HepG2 (cell line): ENCODE data around the gene AGRP. TPM values are rescaled to one million over a fixed set of nuclear protein-coding genes. Genes with fewer than 3 reads are reported as not detected.
A peak's percentile ranks its signal among the peaks of the same experiment; 100 is the strongest.

Experiments
- ATRX ChIP-seq: sonication (generic); formaldehyde crosslinking; IDR thresholded peaks from 2 replicates; pipeline ENCODE4 v1.4.0; 2020; ENCODE audit warnings: missing genetic modification reagents, borderline replicate concordance
- CREM ChIP-seq, 2 experiments: sonication (generic) in 1 of 2; formaldehyde crosslinking in 1 of 2; IDR thresholded peaks; 2 replicates each; pipeline versions ENCODE4 v1.4.0 to v1.6.1; 2016 to 2020; ENCODE audit warnings: antibody characterized with exemption in 1 of 2, mild to moderate bottlenecking in 1 of 2, missing genetic modification reagents in 1 of 2
- EP300 ChIP-seq, 3 experiments: sonication (generic) in 1 of 3; formaldehyde crosslinking in 1 of 3; IDR thresholded peaks; 2 replicates each; pipeline versions ENCODE4 v1.5.1 to v1.6.1; 2011 to 2020; ENCODE audit warnings: low read depth in 2 of 3, low read length in 2 of 3, borderline replicate concordance in 1 of 3, improper control_type of control experiment in 1 of 3, mild to moderate bottlenecking in 1 of 3, missing genetic modification reagents in 1 of 3, moderate library complexity in 1 of 3
- ETV6 ChIP-seq: sonication (generic); formaldehyde crosslinking; conservative IDR thresholded peaks from 2 replicates; pipeline ENCODE4 v1.4.0; 2020; ENCODE audit warnings: missing genetic modification reagents
- GATA4 ChIP-seq: sonication (generic); IDR thresholded peaks from 2 replicates; pipeline ENCODE4 v1.6.1; 2016; ENCODE audit warnings: antibody characterized with exemption, low read depth, borderline replicate concordance
- GMEB2 ChIP-seq: IDR thresholded peaks from 2 replicates; pipeline ENCODE4 v1.6.1; 2016; ENCODE audit warnings: missing biosample characterization, missing genetic modification reagents, low read depth
- ISX ChIP-seq: sonication (generic); formaldehyde crosslinking; conservative IDR thresholded peaks from 2 replicates; pipeline ENCODE4 v1.5.0; 2020; ENCODE audit warnings: missing genetic modification reagents
- KLF9 ChIP-seq: IDR thresholded peaks from 2 replicates; pipeline ENCODE4 v1.6.1; 2016; ENCODE audit warnings: low read depth
- MIXL1 ChIP-seq: IDR thresholded peaks from 2 replicates; pipeline ENCODE4 v1.6.1; 2016
- MYPOP ChIP-seq: sonication (generic); formaldehyde crosslinking; IDR thresholded peaks from 2 replicates; pipeline ENCODE4 v1.8.1; 2023; ENCODE audit warnings: mild to moderate bottlenecking, moderate library complexity, missing genetic modification reagents
- NR3C1 ChIP-seq: sonication (generic); formaldehyde crosslinking; IDR thresholded peaks from 2 replicates; pipeline ENCODE4 v1.4.0; 2020; ENCODE audit warnings: missing genetic modification reagents
- PRPF4 ChIP-seq: fragments of 200-400 bp; formaldehyde crosslinking; IDR thresholded peaks from 2 replicates; pipeline ENCODE4 v1.6.1; 2016; ENCODE audit warnings: low read length, low read depth; ENCODE audit not compliant: poor library complexity, severe bottlenecking
- ZBED4 ChIP-seq: sonication (generic); formaldehyde crosslinking; IDR thresholded peaks from 2 replicates; pipeline ENCODE4 v1.4.0; 2020; ENCODE audit warnings: missing genetic modification reagents, borderline replicate concordance
- ZBTB34 ChIP-seq: sonication (generic); formaldehyde crosslinking; IDR thresholded peaks from 2 replicates; pipeline ENCODE4 v1.8.0; 2022; ENCODE audit warnings: mild to moderate bottlenecking, missing genetic modification reagents
- ZFP37 ChIP-seq: sonication (generic); formaldehyde crosslinking; IDR thresholded peaks from 2 replicates; pipeline ENCODE4 v1.4.0; 2020; ENCODE audit warnings: missing genetic modification reagents, borderline replicate concordance
- ZNF121 ChIP-seq: sonication (generic); formaldehyde crosslinking; IDR thresholded peaks from 2 replicates; pipeline ENCODE4 v1.5.0; 2020; ENCODE audit warnings: mild to moderate bottlenecking, missing genetic modification reagents
- ZNF138 ChIP-seq: sonication (generic); formaldehyde crosslinking; IDR thresholded peaks from 2 replicates; pipeline ENCODE4 v1.5.0; 2020; ENCODE audit warnings: mild to moderate bottlenecking, low read depth, missing genetic modification reagents
- ZNF564 ChIP-seq: sonication (generic); formaldehyde crosslinking; IDR thresholded peaks from 2 replicates; pipeline ENCODE4 v1.8.1; 2023; ENCODE audit warnings: mild to moderate bottlenecking, missing genetic modification reagents
- ZNF576 ChIP-seq: sonication (generic); formaldehyde crosslinking; IDR thresholded peaks from 2 replicates; pipeline ENCODE4 v1.4.0; 2020; ENCODE audit warnings: mild to moderate bottlenecking, missing genetic modification reagents
- ZNF605 ChIP-seq: sonication (generic); formaldehyde crosslinking; IDR thresholded peaks from 2 replicates; pipeline ENCODE4 v1.8.0; 2022; ENCODE audit warnings: mild to moderate bottlenecking, missing genetic modification reagents
- polyA plus RNA-seq, 8 experiments: library from polyadenylated mRNA; depleted of rRNA in 3 of 8; stranded (reverse) in 7 of 8; unstranded in 1 of 8; fragments of >200 nt; fragmentation: Illumina TruSeq in 4 of 8; extraction: Trizol in 4 of 8; gene quantifications; 2 replicates each; pipeline versions ENCODE4 v1.2.1 to v1.2.3, GENCODE V29; 2011 to 2016; ENCODE audit warnings: low read depth in 4 of 8, missing spikeins in 1 of 8, mixed read lengths in 1 of 8; ENCODE audit not compliant: insufficient read depth in 1 of 8
- total RNA-seq, 5 experiments: library from RNA; depleted of rRNA; stranded (reverse); fragments of >200 nt; fragmentation: Illumina TruSeq; extraction: Trizol; gene quantifications; 2 replicates each; pipeline ENCODE4 v1.2.3, GENCODE V29; 2016; ENCODE audit warnings: low read depth in 1 of 5

AGRP gene
- total and polyA plus RNA-seq, 2 of the 13 experiments (the other 11 are each of a cell fraction or from before 2014, with no cell fraction given): not detected

- peak; percentile 59; the same call in 1 of the 2 replicates for TF ChIP-seq ZFP37 (CRISPR knock-in tag)
- no peak for TF ChIP-seq ZNF576 (CRISPR knock-in tag)
- TF ChIP-seq PRPF4: no peak
- no peak for TF ChIP-seq ISX (CRISPR knock-in tag)
- TF ChIP-seq ZNF605 (CRISPR knock-in tag): no peak
- TF ChIP-seq NR3C1 (CRISPR knock-in tag): no peak
- peak; percentile 51; the same call in 1 of the 2 replicates for TF ChIP-seq ZBED4 (CRISPR knock-in tag)
- no peak for TF ChIP-seq ZBTB34 (CRISPR knock-in tag)
- TF ChIP-seq GATA4: no peak
- TF ChIP-seq ATRX (CRISPR knock-in tag): no peak
- TF ChIP-seq ZNF138 (CRISPR knock-in tag): peak; percentile 18; the same call in 1 of the 2 replicates
- peak; percentile 88; the same call in 1 of the 2 replicates for TF ChIP-seq MYPOP (CRISPR knock-in tag)
- 0 out of 2 replicates have a peak, but pooled peaks have one; percentile 17 for TF ChIP-seq KLF9 (CRISPR knock-in tag)
- TF ChIP-seq ZNF121 (CRISPR knock-in tag): peak; percentile 64; the same call in 1 of the 2 replicates
- TF ChIP-seq EP300 (IDR thresholded peaks at IDR 0.05; ENCODE audit: low read depth in 2 of 2, low read length in 2 of 2): 0 out of 4 replicates have a peak, but pooled peaks of 1 of the 2 experiments have one; percentile 3
- TF ChIP-seq EP300 (CRISPR knock-in tag; IDR thresholded peaks at IDR 0.05; ENCODE audit: borderline replicate concordance): no peak
- TF ChIP-seq GMEB2 (CRISPR knock-in tag): no peak
- 0 out of 2 replicates have a peak, but pooled peaks have one; percentile 58 for TF ChIP-seq MIXL1 (CRISPR knock-in tag)
- peak; percentile 28; the same call in 1 of the 2 replicates for TF ChIP-seq CREM (IDR thresholded peaks at IDR 0.05)
- TF ChIP-seq CREM (CRISPR knock-in tag; IDR thresholded peaks at IDR 0.05): no peak
- TF ChIP-seq ETV6 (CRISPR knock-in tag): 0 out of 2 replicates have a peak, but pooled peaks have one; percentile 72
- TF ChIP-seq ZNF564 (CRISPR knock-in tag): no peak
These were observed 37.9 kb upstream of the AGRP start (continued) for GRCh38 chr16:67521095-67521804.
